Liver (tissue), 9 donors: ENCODE measurements around the gene SPAG17. TPM values are rescaled to one million over a fixed set of nuclear protein-coding genes. Genes with fewer than 3 reads are reported as not detected.

Experiments
- DNase-seq: peaks from one replicate; pipeline ENCODE4 v3.0.0-alpha.2; 2017; ENCODE audit warnings: low spot score
- H3K27ac ChIP-seq, 2 donors: one replicate each; pipeline ENCODE4 v1.7.0; 2013; ENCODE audit warnings: inconsistent platforms in 2 of 2, low read length in 2 of 2, control low read depth in 1 of 2, low read depth in 1 of 2, mild to moderate bottlenecking in 1 of 2
- H3K27me3 ChIP-seq, 4 donors: one replicate each; pipeline versions ENCODE4 v1.6.1 to v1.7.0; 2013; ENCODE audit warnings: low read length in 3 of 4, inconsistent platforms in 1 of 4, mild to moderate bottlenecking in 1 of 4, moderate library complexity in 1 of 4; ENCODE audit not compliant: control insufficient read depth in 4 of 4, insufficient read depth in 4 of 4
- H3K36me3 ChIP-seq, 4 donors: one replicate each; pipeline versions ENCODE4 v1.6.1 to v1.7.0; 2013; ENCODE audit warnings: low read length in 3 of 4, mild to moderate bottlenecking in 3 of 4, low read depth in 1 of 4, moderate library complexity in 1 of 4; ENCODE audit not compliant: control insufficient read depth in 4 of 4, insufficient read depth in 3 of 4
- H3K4me1 ChIP-seq, 4 donors: one replicate each; pipeline versions ENCODE4 v1.6.1 to v1.7.0; 2013; ENCODE audit warnings: low read length in 3 of 4, mild to moderate bottlenecking in 3 of 4, moderate library complexity in 1 of 4; ENCODE audit not compliant: control insufficient read depth in 4 of 4, insufficient read depth in 4 of 4
- H3K4me3 ChIP-seq, 3 donors: one replicate each; pipeline versions ENCODE4 v1.6.1 to v1.7.0; 2013; ENCODE audit warnings: low read length in 3 of 3, control low read depth in 1 of 3, low read depth in 1 of 3, mild to moderate bottlenecking in 1 of 3
- H3K9ac ChIP-seq, 2 donors: one replicate each; pipeline ENCODE4 v1.7.0; 2013; ENCODE audit warnings: low read length in 2 of 2, mild to moderate bottlenecking in 2 of 2, moderate library complexity in 2 of 2, control low read depth in 1 of 2, low read depth in 1 of 2
- H3K9me3 ChIP-seq, 4 donors: one replicate each; pipeline versions ENCODE4 v1.6.1 to v1.7.0; 2013; ENCODE audit warnings: low read length in 3 of 4; ENCODE audit not compliant: control insufficient read depth in 4 of 4
- EGR1 ChIP-seq, 2 donors: IDR thresholded peaks; 2 replicates each; pipeline ENCODE4 v1.6.1; 2016 to 2018; ENCODE audit warnings: antibody characterized with exemption in 2 of 2, low read depth in 2 of 2
- FOXA2 ChIP-seq: IDR thresholded peaks from 2 replicates; pipeline ENCODE4 v1.6.1; 2016; ENCODE audit warnings: antibody characterized with exemption
- HNF4G ChIP-seq: IDR thresholded peaks from 2 replicates; pipeline ENCODE4 v1.6.1; 2016; ENCODE audit warnings: antibody characterized with exemption
- RAD21 ChIP-seq, 2 donors: IDR thresholded peaks; 2 replicates each; pipeline ENCODE4 v1.6.1; 2016; ENCODE audit warnings: antibody characterized with exemption in 2 of 2, mild to moderate bottlenecking in 2 of 2
- TAF1 ChIP-seq: conservative IDR thresholded peaks from 2 replicates; pipeline ENCODE4 v1.6.1; 2016; ENCODE audit warnings: antibody characterized with exemption, mild to moderate bottlenecking
- YY1 ChIP-seq: IDR thresholded peaks from 2 replicates; pipeline ENCODE4 v1.6.1; 2016; ENCODE audit warnings: antibody characterized with exemption, mild to moderate bottlenecking
- WGBS: extraction: QIAGEN DNeasy Blood & Tissue Kit; methylation state at CpG from one replicate; pipeline ENCODE4 v1.1.7; 2013; 5-methylcytosine and 5-hydroxymethylcytosine counted together
- polyA plus RNA-seq, 2 donors: library from polyadenylated mRNA; stranded (reverse) in 1 of 2; unstranded in 1 of 2; fragments of 200-250 nt in 1 of 2; fragments of >200 nt in 1 of 2; fragmentation: Nextera tagmentation in 1 of 2; extraction: Ambion mirVana in 1 of 2; gene quantifications; one replicate each; pipeline versions ENCODE4 v1.2.1 to v1.2.3, GENCODE V29; 2013 to 2015
- total RNA-seq, 2 donors: library from RNA; depleted of rRNA; stranded (reverse); fragments of >200 nt; gene quantifications; one replicate each; pipeline ENCODE4 v1.2.3, GENCODE V29; 2014
- TF ChIP-seq, protein P1 (sequence below): fragments of 150-350 bp; IDR thresholded peaks from 2 replicates; pipeline ENCODE4 v1.5.1; 2017; ENCODE audit warnings: improper control_type of control experiment, low read depth, low read length; ENCODE audit not compliant: missing input control
- TF ChIP-seq, protein P2 (sequence below): IDR thresholded peaks from 2 replicates; pipeline ENCODE4 v1.6.1; 2016; ENCODE audit warnings: antibody characterized with exemption, mild to moderate bottlenecking
- TF ChIP-seq, protein P3 (sequence below): IDR thresholded peaks from 2 replicates; pipeline ENCODE4 v1.6.1; 2016; ENCODE audit warnings: antibody characterized with exemption
- TF ChIP-seq, protein P4 (sequence below): IDR thresholded peaks from 2 replicates; pipeline ENCODE4 v1.6.1; 2016; ENCODE audit warnings: antibody characterized with exemption
- donor health status: healthy.
- donor health status: healthy.
- donor health status: healthy.
- donor health status: healthy.
- donor health status: healthy.

The SPAG17 gene
- total and polyA plus RNA-seq, 4 donors = 0.17 to 0.75 TPM; not detected in 2

DNA sequence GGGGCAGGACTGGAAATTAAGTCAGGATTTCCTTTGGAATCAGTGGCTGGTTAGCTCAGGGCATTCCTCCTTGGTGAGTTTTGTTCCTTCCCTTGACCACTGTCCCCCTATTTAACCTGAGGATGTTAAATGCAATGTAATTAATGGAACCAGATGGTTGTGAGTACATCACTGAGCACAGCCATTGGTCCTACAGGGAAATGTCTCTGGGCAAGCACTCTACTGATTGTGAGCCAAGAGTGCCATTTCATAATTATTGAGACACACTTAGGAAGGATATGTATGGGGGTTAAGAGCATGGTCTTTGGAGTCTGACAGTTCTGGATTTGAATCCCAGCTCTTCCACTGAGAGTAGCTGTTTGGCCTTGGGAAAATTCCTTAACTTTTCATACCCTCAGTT, 74.4 kb downstream of the SPAG17 start:
- DNase-seq = no peak

DNA sequence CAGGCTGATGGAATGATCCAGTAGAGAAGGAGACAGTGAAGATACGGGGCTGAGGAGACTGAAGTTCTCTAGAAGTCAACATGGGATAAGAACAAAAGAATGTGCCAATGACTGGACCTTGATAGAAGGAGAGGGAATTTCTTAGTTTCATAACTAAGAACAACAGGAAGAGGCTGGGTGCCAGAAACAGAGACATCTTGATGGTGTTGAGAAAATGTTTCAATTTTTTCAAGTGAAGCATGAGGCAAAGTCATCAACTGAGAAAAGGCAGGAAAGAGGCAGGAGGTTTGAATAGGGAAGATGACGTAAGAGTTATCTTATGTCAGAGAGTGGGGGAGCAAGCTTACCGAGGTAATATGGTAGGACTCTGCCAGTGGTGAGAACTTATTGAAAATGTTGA, 80.1 kb downstream of the SPAG17 start:
- Histone ChIP-seq H3K27me3 (no peaks in the 10 kb centered on the region), H3K9ac (no peak overlapping the region), H3K4me1 (peaks cover 0 to 2% (median 0%) of the 10 kb centered on the region in 4 donors), H3K27ac (no peak overlapping the region), H3K4me3 (no peak overlapping the region), H3K36me3 (no peaks in the 10 kb centered on the region), H3K9me3 (no peaks in the 10 kb centered on the region)
- DNase-seq = no peak
- WGBS = 85% methylated on average over 3 of the region's 3 CpGs
- TF ChIP-seq, protein P1, sequence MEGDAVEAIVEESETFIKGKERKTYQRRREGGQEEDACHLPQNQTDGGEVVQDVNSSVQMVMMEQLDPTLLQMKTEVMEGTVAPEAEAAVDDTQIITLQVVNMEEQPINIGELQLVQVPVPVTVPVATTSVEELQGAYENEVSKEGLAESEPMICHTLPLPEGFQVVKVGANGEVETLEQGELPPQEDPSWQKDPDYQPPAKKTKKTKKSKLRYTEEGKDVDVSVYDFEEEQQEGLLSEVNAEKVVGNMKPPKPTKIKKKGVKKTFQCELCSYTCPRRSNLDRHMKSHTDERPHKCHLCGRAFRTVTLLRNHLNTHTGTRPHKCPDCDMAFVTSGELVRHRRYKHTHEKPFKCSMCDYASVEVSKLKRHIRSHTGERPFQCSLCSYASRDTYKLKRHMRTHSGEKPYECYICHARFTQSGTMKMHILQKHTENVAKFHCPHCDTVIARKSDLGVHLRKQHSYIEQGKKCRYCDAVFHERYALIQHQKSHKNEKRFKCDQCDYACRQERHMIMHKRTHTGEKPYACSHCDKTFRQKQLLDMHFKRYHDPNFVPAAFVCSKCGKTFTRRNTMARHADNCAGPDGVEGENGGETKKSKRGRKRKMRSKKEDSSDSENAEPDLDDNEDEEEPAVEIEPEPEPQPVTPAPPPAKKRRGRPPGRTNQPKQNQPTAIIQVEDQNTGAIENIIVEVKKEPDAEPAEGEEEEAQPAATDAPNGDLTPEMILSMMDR = no peak
- TF ChIP-seq, protein P2, sequence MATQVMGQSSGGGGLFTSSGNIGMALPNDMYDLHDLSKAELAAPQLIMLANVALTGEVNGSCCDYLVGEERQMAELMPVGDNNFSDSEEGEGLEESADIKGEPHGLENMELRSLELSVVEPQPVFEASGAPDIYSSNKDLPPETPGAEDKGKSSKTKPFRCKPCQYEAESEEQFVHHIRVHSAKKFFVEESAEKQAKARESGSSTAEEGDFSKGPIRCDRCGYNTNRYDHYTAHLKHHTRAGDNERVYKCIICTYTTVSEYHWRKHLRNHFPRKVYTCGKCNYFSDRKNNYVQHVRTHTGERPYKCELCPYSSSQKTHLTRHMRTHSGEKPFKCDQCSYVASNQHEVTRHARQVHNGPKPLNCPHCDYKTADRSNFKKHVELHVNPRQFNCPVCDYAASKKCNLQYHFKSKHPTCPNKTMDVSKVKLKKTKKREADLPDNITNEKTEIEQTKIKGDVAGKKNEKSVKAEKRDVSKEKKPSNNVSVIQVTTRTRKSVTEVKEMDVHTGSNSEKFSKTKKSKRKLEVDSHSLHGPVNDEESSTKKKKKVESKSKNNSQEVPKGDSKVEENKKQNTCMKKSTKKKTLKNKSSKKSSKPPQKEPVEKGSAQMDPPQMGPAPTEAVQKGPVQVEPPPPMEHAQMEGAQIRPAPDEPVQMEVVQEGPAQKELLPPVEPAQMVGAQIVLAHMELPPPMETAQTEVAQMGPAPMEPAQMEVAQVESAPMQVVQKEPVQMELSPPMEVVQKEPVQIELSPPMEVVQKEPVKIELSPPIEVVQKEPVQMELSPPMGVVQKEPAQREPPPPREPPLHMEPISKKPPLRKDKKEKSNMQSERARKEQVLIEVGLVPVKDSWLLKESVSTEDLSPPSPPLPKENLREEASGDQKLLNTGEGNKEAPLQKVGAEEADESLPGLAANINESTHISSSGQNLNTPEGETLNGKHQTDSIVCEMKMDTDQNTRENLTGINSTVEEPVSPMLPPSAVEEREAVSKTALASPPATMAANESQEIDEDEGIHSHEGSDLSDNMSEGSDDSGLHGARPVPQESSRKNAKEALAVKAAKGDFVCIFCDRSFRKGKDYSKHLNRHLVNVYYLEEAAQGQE = no peak
- TF ChIP-seq, protein P3, sequence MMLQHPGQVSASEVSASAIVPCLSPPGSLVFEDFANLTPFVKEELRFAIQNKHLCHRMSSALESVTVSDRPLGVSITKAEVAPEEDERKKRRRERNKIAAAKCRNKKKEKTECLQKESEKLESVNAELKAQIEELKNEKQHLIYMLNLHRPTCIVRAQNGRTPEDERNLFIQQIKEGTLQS = no peak
- TF ChIP-seq, protein P4, sequence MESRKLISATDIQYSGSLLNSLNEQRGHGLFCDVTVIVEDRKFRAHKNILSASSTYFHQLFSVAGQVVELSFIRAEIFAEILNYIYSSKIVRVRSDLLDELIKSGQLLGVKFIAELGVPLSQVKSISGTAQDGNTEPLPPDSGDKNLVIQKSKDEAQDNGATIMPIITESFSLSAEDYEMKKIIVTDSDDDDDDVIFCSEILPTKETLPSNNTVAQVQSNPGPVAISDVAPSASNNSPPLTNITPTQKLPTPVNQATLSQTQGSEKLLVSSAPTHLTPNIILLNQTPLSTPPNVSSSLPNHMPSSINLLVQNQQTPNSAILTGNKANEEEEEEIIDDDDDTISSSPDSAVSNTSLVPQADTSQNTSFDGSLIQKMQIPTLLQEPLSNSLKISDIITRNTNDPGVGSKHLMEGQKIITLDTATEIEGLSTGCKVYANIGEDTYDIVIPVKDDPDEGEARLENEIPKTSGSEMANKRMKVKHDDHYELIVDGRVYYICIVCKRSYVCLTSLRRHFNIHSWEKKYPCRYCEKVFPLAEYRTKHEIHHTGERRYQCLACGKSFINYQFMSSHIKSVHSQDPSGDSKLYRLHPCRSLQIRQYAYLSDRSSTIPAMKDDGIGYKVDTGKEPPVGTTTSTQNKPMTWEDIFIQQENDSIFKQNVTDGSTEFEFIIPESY = no peak
- TF ChIP-seq HNF4G = no peak
- TF ChIP-seq EGR1 (IDR thresholded peaks at IDR 0.05; ENCODE audit: low read depth in 2 of 2) = no peak
- TF ChIP-seq YY1 = no peak

More for the DNA sequence above, 74.4 kb downstream of the SPAG17 start:
- no peak overlapping the region for H3K4me3 ChIP-seq
- H3K27ac ChIP-seq = no peak overlapping the region
- H3K27me3 ChIP-seq = no peaks in the 10 kb centered on the region
- TF ChIP-seq, protein P1 = no peak
- TF ChIP-seq RAD21 (IDR thresholded peaks at IDR 0.05) = no peak
- TF ChIP-seq, protein P4 = no peak
- TF ChIP-seq FOXA2 = no peak
- TF ChIP-seq, protein P2 = no peak
- no peak for TF ChIP-seq HNF4G
- no peak for TF ChIP-seq YY1
- no peak for TF ChIP-seq TAF1
- no peak overlapping the region for H3K9ac ChIP-seq
- H3K36me3 ChIP-seq = no peaks in the 10 kb centered on the region
- H3K9me3 ChIP-seq = no peaks in the 10 kb centered on the region
- H3K4me1 ChIP-seq = peaks cover 0 to 5% (median 1%) of the 10 kb centered on the region in 4 donors
